Fibroblast of the aortic adventitia (primary cell): Measurements from ENCODE around the gene NRG2. TPM values are rescaled to one million over a fixed set of nuclear protein-coding genes. Genes with fewer than 3 reads are reported as not detected.
A peak's percentile ranks its signal among the peaks of the same experiment; 100 is the strongest.

Experiments
- DNase-seq: peaks from one replicate; pipeline ENCODE4 v3.0.0-alpha.2; 2010; ENCODE audit warnings: low read depth
- H3K4me3 ChIP-seq: 2 replicates; pipeline ENCODE4 v1.5.1; 2011; ENCODE audit warnings: low read depth, mild to moderate bottlenecking, control low read depth, low read length, moderate library complexity
- CTCF ChIP-seq: IDR thresholded peaks from 2 replicates; pipeline ENCODE4 v1.5.1; 2011; ENCODE audit warnings: mild to moderate bottlenecking, low read length, control low read depth, inconsistent platforms; ENCODE audit not compliant: insufficient read depth
- total RNA-seq: library from RNA; depleted of rRNA; stranded (reverse); fragments of >200 nt; gene quantifications from 2 replicates; pipeline ENCODE4 v1.2.3, GENCODE V29; 2012; ENCODE audit warnings: low replicate concordance

The NRG2 gene
- total RNA-seq, 1 donor: 0.36 TPM

GRCh38 chr5:139849942-139850341 lies 193.2 kb downstream of the NRG2 start:
- DNase-seq: no peak
- TF ChIP-seq CTCF: no peak
- H3K4me3 ChIP-seq: no peak overlapping the region

- no peak overlapping the region for H3K4me3 ChIP-seq
- DNase-seq: no peak
- no peak for TF ChIP-seq CTCF
Observed at GRCh38 chr5:139849501-139849900, 193.6 kb downstream of the NRG2 start.

GRCh38 chr5:139848508-139849100 lies 194.5 kb downstream of the NRG2 start:
- DNase-seq: no peak
- no peak for TF ChIP-seq CTCF
- peak overlapping the region; percentile 44 for H3K4me3 ChIP-seq

- peak overlapping the region; percentile 56 for H3K4me3 ChIP-seq
- no peak for DNase-seq
- no peak for TF ChIP-seq CTCF
Observed at GRCh38 chr5:139847790-139848507, 195.2 kb downstream of the NRG2 start.

GRCh38 chr5:139847091-139847490 lies 196.0 kb downstream of the NRG2 start:
- H3K4me3 ChIP-seq: no peak overlapping the region
- no peak for TF ChIP-seq CTCF
- DNase-seq: no peak

GRCh38 chr5:139845846-139846681 lies 197.0 kb downstream of the NRG2 start:
- H3K4me3 ChIP-seq: no peak overlapping the region
- no peak for TF ChIP-seq CTCF
- DNase-seq: no peak
